Epidermal melanocyte (primary cell): Measurements from ENCODE around the gene TCERG1.
"Not testable (repeated sequence)": the region's sequence is repeated elsewhere in the genome, so short reads cannot be mapped to it uniquely, and the experiment has no call there.

Experiments
- DNase-seq: peaks from one replicate; pipeline ENCODE4 v3.0.0; 2011; ENCODE audit warnings: low spot score; ENCODE audit not compliant: insufficient read length

Gene TCERG1

GRCh38 chr5:146520731-146521130, 73.6 kb downstream of the TCERG1 start:
- no peak for DNase-seq

DNA sequence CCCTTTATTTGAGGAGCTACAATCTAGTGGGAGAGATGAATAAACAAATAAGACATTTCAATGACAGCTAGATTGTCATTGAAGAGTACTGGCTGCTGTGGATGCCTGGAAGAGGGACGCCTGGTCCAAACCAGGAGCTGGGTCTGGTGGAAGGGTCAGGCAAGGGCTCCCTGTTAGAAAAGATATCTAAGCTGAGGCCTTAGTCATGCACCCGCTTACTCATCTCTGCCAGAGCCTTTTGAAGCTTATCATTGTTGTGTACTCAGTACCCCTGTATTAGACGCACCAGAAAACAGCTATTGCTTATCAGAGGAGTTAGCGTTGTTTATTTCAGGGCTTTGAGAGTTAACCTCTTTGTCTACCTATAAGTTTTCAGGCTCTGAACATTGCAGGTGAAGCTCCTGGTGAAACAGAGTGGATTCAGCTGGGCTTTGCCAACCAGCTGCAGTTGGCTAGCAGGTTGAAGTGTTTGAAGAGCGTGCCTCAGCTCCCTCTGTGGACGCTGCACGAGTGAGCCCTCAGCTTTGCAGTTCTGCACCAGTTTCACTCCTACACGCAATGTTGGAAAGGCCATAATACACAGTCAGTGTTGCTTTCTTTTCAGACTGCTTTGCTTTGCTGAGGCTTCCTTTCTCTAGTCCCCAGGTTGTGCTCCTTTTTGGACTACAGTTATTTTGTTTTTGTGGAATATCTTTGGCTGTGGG, 74.4 kb downstream of the TCERG1 start:
- no peak for DNase-seq

DNA sequence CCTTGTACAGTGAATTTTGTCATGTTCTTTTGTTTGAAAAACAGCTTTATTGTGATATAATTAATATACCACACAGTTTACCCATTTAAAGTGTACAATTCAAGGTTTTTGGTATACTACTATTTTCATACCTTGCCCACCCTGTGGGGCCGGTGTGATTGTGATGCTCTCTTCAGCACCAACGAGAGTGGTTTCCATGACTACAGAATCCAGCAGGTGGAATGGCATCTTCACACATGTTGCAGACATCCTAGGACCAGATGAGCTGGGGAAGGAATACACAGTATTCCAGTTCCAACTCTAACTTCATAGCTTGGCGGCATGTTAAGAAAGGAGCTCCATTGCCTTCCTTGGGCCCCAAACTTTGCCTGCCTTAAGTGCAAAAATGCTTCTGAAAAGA, 76.6 kb downstream of the TCERG1 start:
- no peak for DNase-seq

- DNase-seq, result no peak
Measured at GRCh38 chr5:146527785-146528184, 80.7 kb downstream of the TCERG1 start.

DNA sequence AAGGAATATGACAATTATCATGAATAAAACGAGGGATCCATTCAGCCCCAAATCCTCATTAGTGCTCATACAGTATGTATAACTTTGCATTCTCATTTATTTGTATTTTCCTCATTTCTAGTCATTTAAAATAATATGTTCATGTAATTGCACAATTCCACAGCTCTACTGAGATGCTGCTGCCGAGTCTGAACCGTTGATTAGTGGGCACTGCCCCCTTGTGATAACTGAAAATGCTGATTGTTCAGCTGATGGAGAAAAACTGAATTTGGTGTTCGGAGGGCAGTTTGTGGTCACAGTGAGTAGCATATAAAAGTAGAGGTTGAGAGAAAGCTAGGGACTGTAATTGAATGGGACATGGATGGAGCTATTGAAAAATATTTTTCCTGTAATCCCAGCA, 81.1 kb downstream of the TCERG1 start:
- DNase-seq, result no peak

DNA sequence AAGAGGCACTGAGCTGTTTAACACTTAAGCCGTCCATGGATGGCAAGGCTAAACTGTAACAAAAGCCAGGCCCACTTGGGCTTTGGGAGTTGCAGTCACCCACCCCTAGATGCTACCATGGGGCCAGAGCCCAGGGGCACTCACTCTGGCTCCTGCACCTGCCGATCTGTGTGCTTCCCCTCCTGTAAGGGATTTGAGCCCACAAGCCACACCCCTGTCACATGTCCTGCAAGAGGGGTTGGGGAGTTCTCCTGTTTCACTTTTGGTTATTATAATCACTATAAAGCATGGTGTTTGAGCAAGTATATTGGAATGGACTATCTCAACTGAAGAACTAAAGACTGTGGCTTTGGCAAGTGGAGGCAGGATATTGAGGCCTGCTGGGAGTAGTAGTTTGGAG, 82.9 kb downstream of the TCERG1 start:
- DNase-seq, result no peak

GRCh38 chr5:146533260-146533857, 86.2 kb downstream of the TCERG1 start:
- DNase-seq, result peak; percentile 45

DNA sequence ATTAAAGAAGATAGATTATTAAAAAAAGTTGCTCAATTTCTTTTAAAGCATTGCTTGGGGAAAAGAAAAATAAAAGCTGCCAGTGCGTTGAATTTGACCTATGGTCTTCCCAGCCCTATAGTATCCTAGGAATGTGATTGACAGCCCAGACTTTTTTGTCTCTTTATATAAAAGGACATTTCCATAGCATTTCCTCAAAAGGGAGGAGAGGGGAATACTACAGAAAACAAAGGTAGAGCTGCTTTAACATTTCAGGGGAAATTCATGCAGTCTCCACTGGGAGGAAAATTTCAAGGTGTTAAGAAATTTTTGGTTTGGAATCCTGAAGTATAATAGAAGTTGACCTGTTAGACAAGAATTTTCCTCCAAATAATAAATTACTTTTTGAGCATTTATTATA, 86.7 kb downstream of the TCERG1 start:
- no peak for DNase-seq

- no peak for DNase-seq
Measured at GRCh38 chr5:146538432-146538831, 91.3 kb downstream of the TCERG1 start.

DNA sequence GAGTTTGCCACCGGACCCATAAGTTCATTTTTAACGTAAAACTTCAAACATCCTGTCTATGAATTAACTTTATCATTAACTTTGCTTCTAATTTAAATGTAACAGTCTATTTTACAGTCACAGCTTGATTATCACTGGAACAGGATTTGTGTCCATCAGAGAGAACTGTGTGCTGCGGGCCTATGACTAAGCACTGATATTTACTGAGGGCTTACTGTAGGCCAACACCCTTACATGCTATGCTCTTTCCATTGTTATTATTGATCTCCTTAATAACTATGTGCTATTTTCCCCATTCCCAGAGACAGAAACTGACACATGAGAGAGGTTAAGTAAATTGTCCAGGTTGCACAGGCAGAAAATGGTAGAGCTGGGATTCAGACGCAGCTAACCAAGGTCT, 92.8 kb downstream of the TCERG1 start:
- no peak for DNase-seq

- DNase-seq, result no peak
Measured at GRCh38 chr5:146540414-146540813, 93.3 kb downstream of the TCERG1 start.

DNA sequence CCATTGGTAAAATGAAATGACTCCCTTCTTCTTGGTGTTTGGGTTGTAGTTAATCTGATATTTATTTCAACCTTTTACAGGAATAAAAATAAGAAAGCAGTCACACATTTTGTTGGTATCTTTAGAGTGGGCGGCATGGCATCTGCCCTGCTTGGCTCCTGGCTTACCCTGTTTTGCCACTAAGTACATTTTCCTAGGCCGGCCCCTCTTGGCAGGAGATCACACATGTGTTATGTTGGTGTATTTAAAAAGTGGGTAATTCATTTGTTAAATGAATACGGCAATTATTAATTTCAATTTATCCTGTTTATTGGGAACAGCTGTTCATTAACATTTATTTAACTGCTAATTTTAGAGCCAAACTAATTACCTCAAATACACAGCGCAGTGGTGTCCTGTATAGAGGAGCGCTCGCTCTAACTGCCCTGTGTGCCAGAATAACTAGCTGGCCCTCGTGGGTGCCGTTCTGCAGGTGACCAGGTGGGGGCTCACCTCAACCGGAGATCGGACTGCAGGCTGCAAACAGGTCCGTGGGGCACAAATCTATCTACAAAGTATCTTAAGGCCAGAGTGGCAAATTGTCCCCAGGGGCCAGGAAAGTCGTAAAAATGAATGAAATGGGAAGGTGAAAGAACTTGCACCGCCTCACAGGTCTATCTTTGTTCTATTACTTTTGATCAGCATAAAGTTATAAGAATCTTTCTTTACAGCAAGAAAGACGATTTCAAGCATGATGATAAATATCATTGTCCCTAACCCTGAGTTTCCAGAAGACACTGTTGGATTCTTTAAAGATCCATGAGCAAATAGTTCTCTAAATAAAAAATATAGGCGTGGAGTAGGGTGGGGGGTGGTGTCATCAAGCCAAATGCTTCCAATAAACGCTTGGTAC, 95.1 kb downstream of the TCERG1 start:
- DNase-seq, result peak; percentile 51

DNA sequence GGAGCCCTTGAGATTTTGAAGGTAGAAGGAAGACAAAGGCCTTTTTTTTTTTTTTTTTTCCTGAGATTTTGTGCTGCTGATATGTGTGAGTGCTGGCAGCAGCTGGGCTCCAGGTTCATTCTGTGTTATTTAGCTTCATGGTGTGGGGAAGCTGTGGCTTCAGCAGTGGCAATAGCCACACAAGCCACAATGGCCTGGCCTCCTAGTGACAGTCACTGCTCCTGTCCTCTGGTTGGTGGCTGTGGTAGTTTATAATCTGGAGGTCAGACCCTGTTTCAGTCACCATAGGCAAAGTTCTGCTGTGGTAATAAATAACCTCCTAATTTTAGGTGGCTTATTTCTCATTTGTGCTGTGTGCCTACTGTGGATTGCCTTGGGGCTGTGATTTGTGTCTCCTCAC, 97.1 kb downstream of the TCERG1 start:
- no peak for DNase-seq

DNA sequence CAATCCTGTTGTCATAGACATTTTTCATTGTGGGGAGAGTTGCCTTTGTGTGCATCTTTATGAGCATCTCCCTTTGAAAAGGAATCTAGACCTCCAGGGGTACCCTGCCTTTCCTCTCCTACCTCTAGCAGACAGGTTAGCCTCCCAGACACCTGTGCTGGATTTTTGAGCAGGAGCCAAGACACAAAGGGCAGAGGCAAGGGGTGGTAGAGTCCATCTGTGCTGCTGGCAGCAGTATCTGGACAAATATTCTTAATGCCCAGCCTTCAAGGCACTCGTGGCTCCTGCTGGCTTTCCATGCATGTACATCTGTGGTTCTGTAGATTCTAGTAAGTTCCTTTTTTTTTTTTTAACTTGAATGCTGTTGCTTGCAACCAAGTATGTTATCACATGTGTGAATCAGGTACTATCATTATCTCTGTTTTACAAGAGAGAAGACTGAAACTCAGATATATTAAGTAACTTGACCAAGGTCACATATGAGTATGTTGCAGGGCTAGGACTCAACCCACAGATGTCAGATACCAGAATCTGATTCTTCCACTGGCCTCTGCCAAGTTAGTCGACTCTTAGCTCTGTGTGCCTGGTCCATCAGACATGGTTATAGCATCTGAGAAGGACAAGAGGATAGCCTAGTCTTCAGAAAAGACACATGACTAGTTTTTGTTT, 101.8 kb downstream of the TCERG1 start:
- no peak for DNase-seq

DNA sequence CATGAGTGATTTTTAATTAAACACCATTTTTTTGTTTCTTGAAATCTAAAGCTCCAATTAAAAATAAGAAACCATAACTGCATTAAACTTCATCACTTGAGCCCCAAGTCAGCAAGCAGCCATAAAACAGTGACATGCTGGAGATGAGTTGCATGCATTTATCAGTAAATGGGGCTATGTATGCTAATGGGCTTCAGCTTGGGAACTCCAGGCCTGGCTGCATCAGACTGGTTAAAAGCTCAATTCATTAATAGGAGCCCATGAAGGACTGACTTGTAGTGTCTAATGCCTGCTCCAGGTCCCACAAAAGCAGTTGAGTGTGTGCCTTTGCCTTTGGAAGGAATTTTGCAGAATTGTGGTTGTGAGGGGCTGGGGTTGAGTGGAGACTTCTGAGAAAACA, 102.5 kb downstream of the TCERG1 start:
- DNase-seq, result no peak

DNA sequence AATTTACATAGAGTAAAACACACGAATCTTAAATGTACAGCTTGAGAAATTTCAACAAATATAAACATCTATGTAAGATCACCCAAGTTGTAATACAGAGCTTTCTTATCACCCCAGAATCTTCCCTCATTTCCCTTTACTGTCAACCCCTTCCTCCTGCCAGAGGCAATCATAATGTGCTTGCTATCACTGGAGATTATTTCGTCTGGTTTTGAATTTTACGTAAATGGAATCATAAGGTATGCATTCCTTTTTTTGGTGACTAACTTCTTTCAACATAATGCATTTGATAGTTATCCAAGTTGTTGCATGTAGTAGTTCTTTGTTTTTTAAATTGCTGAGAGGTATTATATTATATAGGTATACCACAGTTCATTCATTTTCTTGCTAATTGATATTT, 106.3 kb downstream of the TCERG1 start:
- DNase-seq, result no peak

DNA sequence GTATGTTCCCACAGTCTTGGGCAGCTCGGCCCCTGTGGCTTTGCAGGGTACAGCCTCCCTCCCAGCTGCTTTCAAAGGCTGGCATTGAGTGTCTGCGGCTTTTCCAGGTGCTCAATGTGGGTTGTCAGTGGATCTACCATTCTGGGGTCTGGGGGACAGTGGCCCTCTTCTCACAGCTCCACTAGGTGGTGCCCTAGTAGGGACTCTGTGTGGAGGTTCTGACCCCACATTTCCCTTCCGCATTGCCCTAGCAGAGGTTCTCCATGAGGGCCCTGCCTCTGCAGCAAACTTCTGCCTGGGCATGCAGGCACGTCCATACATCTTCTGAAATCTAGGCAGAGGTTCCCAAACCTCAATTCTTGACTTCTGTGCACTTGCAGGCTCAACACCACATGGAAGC, 109.8 kb downstream of the TCERG1 start:
- DNase-seq, result not testable (repeated sequence)

DNA sequence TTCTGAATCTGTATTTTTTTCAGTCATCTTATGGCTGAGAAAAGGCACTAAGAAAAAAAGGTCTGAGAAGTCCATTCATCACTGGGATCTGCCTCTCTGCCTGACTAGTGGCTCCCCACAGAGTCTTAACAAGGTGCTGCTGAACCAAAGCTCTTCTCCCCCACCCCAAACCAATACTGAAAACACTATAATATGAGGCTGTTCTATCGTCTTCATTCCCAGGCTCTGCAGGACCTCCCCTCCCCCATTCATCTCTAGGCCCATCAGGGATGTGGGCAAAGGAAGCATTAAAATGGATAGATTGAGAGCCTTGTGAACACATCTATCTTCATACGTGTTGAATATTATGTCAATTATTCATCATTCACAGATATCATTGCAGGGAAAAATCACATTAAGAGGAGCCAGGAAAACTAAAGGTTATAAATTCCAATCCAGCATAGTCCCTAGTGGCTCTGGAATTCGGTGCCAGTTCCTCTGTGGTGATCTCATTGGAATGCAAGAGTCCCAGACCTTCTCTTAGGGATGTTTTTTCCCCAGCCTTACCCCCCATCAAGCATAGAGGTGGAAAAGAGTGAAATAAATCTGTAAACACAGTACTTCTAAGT, 113.2 kb downstream of the TCERG1 start:
- DNase-seq, result no peak
